Left ventricle myocardium inferior (tissue), 1 donor: ENCODE measurements around the gene CRIM1. TPM values are rescaled to one million over a fixed set of nuclear protein-coding genes. Genes with fewer than 3 reads are reported as not detected.

Experiments
- DNase-seq: peaks from one replicate; pipeline ENCODE4 v3.0.0-alpha.2; 2020
- H3K27ac ChIP-seq: fragments of 200-600 bp; replicated peaks from 2 replicates; pipeline ENCODE4 v1.8.0; 2021
- H3K27me3 ChIP-seq: fragments of 200-600 bp; 2 replicates; pipeline ENCODE4 v1.8.0; 2021; ENCODE audit warnings: low read depth
- H3K36me3 ChIP-seq: fragments of 200-600 bp; 2 replicates; pipeline ENCODE4 v1.8.0; 2021
- H3K4me1 ChIP-seq: fragments of 200-600 bp; 2 replicates; pipeline ENCODE4 v1.8.0; 2021
- H3K4me3 ChIP-seq: fragments of 200-600 bp; 2 replicates; pipeline ENCODE4 v1.8.0; 2021; ENCODE audit warnings: mild to moderate bottlenecking, moderate library complexity
- H3K9me3 ChIP-seq: fragments of 200-600 bp; replicated peaks from 2 replicates; pipeline ENCODE4 v1.8.0; 2021
- CTCF ChIP-seq: fragments of 200-600 bp; IDR thresholded peaks from 2 replicates; pipeline ENCODE4 v1.8.0; 2021; ENCODE audit warnings: antibody characterized with exemption, mild to moderate bottlenecking, borderline replicate concordance
- intact Hi-C: fragments of 100-400 bp; cut with micrococcal nuclease; formaldehyde crosslinking; loops from one replicate; pipeline ENCODE4 v1.11.0; 2022
- total RNA-seq: library from RNA; stranded (reverse); fragmentation: NEBNext Ultra II Directional; extraction: Animal tissue kit (Norgen Biotek cat#: 25700); gene quantifications from one replicate; pipeline ENCODE4 v1.2.1, GENCODE V29; 2021
- donor health status: DM: no; HTN: yes; CAD: no; lungs with severe emphysema.

CRIM1 gene
- total RNA-seq, 1 donor from 2014 or later, result 45.6 TPM

GRCh38 chr2:36420569-36421181 lies 65.1 kb downstream of the CRIM1 start:
- intact Hi-C loops, result no loop called here
- DNase-seq, result no peak
- Histone ChIP-seq H3K36me3 (no peaks in the 10 kb centered on the region), H3K4me1 (peaks cover 72% of the 10 kb centered on the region), H3K27me3 (no peaks in the 10 kb centered on the region), H3K4me3 (no peak overlapping the region), H3K27ac (no peak overlapping the region), H3K9me3 (no peaks in the 10 kb centered on the region)
- TF ChIP-seq CTCF, result no peak

GRCh38 chr2:36421379-36421778 lies 65.8 kb downstream of the CRIM1 start:
- Histone ChIP-seq H3K4me1 (peaks cover 65% of the 10 kb centered on the region), H3K27me3 (no peaks in the 10 kb centered on the region), H3K9me3 (no peaks in the 10 kb centered on the region), H3K27ac (no peak overlapping the region), H3K36me3 (no peaks in the 10 kb centered on the region), H3K4me3 (no peak overlapping the region)
- no peak for TF ChIP-seq CTCF
- DNase-seq, result no peak
- intact Hi-C loops, result no loop called here

GRCh38 chr2:36423172-36423571 lies 67.6 kb downstream of the CRIM1 start:
- intact Hi-C loops, result no loop called here

GRCh38 chr2:36423619-36424120 lies 68.1 kb downstream of the CRIM1 start:
- H3K4me3 ChIP-seq, result no peak overlapping the region
- no peaks in the 10 kb centered on the region for H3K27me3 ChIP-seq
- no peak for TF ChIP-seq CTCF
- H3K4me1 ChIP-seq, result peaks cover 52% of the 10 kb centered on the region
- H3K9me3 ChIP-seq, result no peaks in the 10 kb centered on the region
- no peaks in the 10 kb centered on the region for H3K36me3 ChIP-seq
- no peak for DNase-seq
- intact Hi-C loops, result no loop called here
- no peak overlapping the region for H3K27ac ChIP-seq

More at GRCh38 chr2:36423172-36423571, 67.6 kb downstream of the CRIM1 start:
- no peak for DNase-seq
- Histone ChIP-seq H3K27me3 (no peaks in the 10 kb centered on the region), H3K4me1 (peaks cover 54% of the 10 kb centered on the region), H3K36me3 (no peaks in the 10 kb centered on the region), H3K9me3 (no peaks in the 10 kb centered on the region), H3K27ac (no peak overlapping the region), H3K4me3 (no peak overlapping the region)
- no peak for TF ChIP-seq CTCF

DNA sequence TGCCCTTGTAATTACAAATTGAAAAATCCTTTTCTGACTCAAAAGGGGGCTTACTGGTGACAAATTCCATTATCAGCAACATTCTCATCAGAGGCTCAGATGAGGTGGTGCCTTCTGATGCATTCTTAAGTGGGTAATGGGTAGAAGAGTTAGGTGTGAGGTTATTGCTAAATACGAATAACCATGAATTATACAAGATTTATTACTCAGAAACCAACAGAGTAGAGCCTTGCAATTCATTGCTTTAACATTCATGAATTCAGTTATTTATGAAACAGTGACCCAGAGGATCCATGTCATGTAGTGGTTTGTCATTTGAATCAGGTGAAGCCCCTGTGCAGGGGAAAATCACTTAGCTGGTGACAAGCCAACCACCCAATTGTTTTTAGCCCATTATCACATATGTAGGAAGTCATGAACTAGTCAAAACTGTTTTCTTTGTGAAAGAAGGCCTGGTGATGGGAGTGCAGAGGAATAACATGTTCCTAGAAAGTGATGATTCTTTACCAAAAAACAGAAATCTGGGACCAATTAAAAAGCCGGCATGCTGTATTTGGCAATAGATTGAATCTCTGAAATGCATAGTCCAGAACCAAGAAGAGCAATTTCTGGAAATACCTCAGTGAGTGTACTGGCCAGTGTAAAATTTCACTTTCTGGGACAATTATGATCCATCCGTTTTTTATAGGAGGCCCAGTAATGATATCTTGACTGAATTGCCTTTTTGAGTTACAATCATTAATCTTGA lies 70.2 kb downstream of the CRIM1 start:
- H3K9me3 ChIP-seq, result no peaks in the 10 kb centered on the region
- intact Hi-C loops, result no loop called here
- H3K36me3 ChIP-seq, result no peaks in the 10 kb centered on the region
- H3K4me3 ChIP-seq, result no peak overlapping the region
- TF ChIP-seq CTCF, result no peak
- no peak for DNase-seq
- no peaks in the 10 kb centered on the region for H3K27me3 ChIP-seq
- H3K4me1 ChIP-seq, result peaks cover 52% of the 10 kb centered on the region
- H3K27ac ChIP-seq, result no peak overlapping the region
